HG02840 (cell line): Measurements from ENCODE around the gene EMC9.

Source experiments
- ATAC-seq: cut with Tn5 transposase; IDR thresholded peaks from one replicate; pipeline ENCODE4 v1.9.1; 2021; ENCODE audit warnings: mild to moderate bottlenecking, moderate library complexity, moderate number of reproducible peaks; ENCODE audit not compliant: unreplicated experiment, low FRiP score

EMC9 gene

GRCh38 chr14:24177891-24178290, 36.5 kb upstream of the EMC9 start:
- no peak for ATAC-seq

GRCh38 chr14:24177041-24177825, 35.8 kb upstream of the EMC9 start:
- ATAC-seq, result no peak

- ATAC-seq, result no peak
These were observed 35.2 kb upstream of the EMC9 start for GRCh38 chr14:24176599-24176998.

- ATAC-seq, result no peak
These were observed 31.5 kb upstream of the EMC9 start for GRCh38 chr14:24172871-24173281.

- ATAC-seq, result no peak
These were observed 31.0 kb upstream of the EMC9 start for GRCh38 chr14:24172261-24172860.

GRCh38 chr14:24171422-24172260, 30.2 kb upstream of the EMC9 start, which contains the start of gene REC8:
Gene REC8 (plus strand): TSS chr14:24172080. CDS start chr14:24172553, 473 bp downstream.
- ATAC-seq, result peak; percentile 69

- ATAC-seq, result no peak
These were observed 26.2 kb upstream of the EMC9 start for GRCh38 chr14:24167469-24168114.

GRCh38 chr14:24165785-24166184, 24.4 kb upstream of the EMC9 start:
- no peak for ATAC-seq

GRCh38 chr14:24164518-24164991, 23.2 kb upstream of the EMC9 start:
- no peak for ATAC-seq

GRCh38 chr14:24162093-24162492, 20.7 kb upstream of the EMC9 start:
- ATAC-seq, result no peak

GRCh38 chr14:24160850-24161804, 19.7 kb upstream of the EMC9 start, which contains the start of gene IRF9:
Gene IRF9 (plus strand): TSS chr14:24161265. CDS start chr14:24162145, 880 bp downstream.
- ATAC-seq, result peak; percentile 76

- ATAC-seq, result peak; percentile 23
These were observed 19.1 kb upstream of the EMC9 start for GRCh38 chr14:24160499-24160849.

- no peak for ATAC-seq
These were observed 18.5 kb upstream of the EMC9 start for GRCh38 chr14:24159777-24160498.

- no peak for ATAC-seq
These were observed 15.9 kb upstream of the EMC9 start for GRCh38 chr14:24157331-24157730.

GRCh38 chr14:24156840-24157239, 15.4 kb upstream of the EMC9 start:
- ATAC-seq, result no peak

GRCh38 chr14:24155100-24155499, 13.7 kb upstream of the EMC9 start:
- ATAC-seq, result no peak

- ATAC-seq, result no peak
These were observed 10.2 kb upstream of the EMC9 start for GRCh38 chr14:24151404-24152080.

- no peak for ATAC-seq
These were observed 9.6 kb upstream of the EMC9 start for GRCh38 chr14:24150993-24151392.
